GM12878 (cell line): ENCODE measurements around the gene DNAJC12. TPM values are rescaled to one million over a fixed set of nuclear protein-coding genes. Genes with fewer than 3 reads are reported as not detected.

Experiments
- ATAC-seq: fragments of 200-7000 bp; cut with Tn5 transposase; 3 replicates; pipeline ENCODE4 v1.9.1; 2020; ENCODE audit warnings: mild to moderate bottlenecking, moderate library complexity
- BruUV-seq: library from RNA; stranded (reverse); fragments of 400-500 nt; replicated peaks from 2 replicates; lab custom pipeline; 2021; lab: Mats Ljungman, UMichigan
- CTCF ChIA-PET: fragments of 300-600 bp; sonication (Branson Sonifier 250); formaldehyde crosslinking; extraction: SDS; loops from one replicate; lab custom pipeline; 2021; ENCODE audit warnings: inconsistent platforms; lab: Yijun Ruan, JAX
- POLR2A ChIA-PET: fragments of 350-600 bp; formaldehyde crosslinking; extraction: SDS; loops from one replicate; lab custom pipeline; 2021; ENCODE audit warnings: inconsistent platforms; lab: Charles Lee
- RAD21 ChIA-PET: fragments of 300-600 bp; sonication (Branson Sonifier 250); formaldehyde crosslinking; loops from one replicate; lab custom pipeline; 2023; ENCODE audit warnings: antibody characterized with exemption; ENCODE audit not compliant: unreplicated experiment; lab: Charles Lee
- SMC1A ChIA-PET: fragments of 300-600 bp; sonication (Branson Sonifier 250); formaldehyde crosslinking; loops from one replicate; lab custom pipeline; 2023; ENCODE audit not compliant: unreplicated experiment, uncharacterized antibody; lab: Charles Lee
- DNase-seq: peaks from one replicate; pipeline ENCODE4 v3.0.0-alpha.2; 2011; ENCODE audit warnings: low read depth, low spot score
- FAIRE-seq: peaks from 3 replicates; lab custom pipeline; 2011; peaks lifted over from hg19 to GRCh38; lab: Jason Lieb, UNC
- H2AFZ ChIP-seq: 2 replicates; pipeline ENCODE4 v1.6.0; 2011; ENCODE audit warnings: low read depth, low read length, control low read depth; ENCODE audit not compliant: control insufficient read depth
- H3K27ac ChIP-seq: 2 replicates; pipeline ENCODE4 v1.5.1; 2011; ENCODE audit warnings: control low read depth; ENCODE audit not compliant: control insufficient read depth, insufficient read depth
- H3K27me3 ChIP-seq, 2 experiments: replicated peaks in 1 of 2; 2 replicates each; pipeline versions ENCODE4 v1.6.0 to v1.6.1; 2011; ENCODE audit warnings: low read length in 1 of 2; ENCODE audit not compliant: control insufficient read depth in 2 of 2, insufficient read depth in 2 of 2
- H3K36me3 ChIP-seq, 2 experiments: 2 replicates each; pipeline ENCODE4 v1.5.1; 2011; ENCODE audit warnings: low read length in 1 of 2; ENCODE audit not compliant: control insufficient read depth in 2 of 2, insufficient read depth in 2 of 2
- H3K4me1 ChIP-seq: 2 replicates; pipeline ENCODE4 v1.6.1; 2011; ENCODE audit warnings: mild to moderate bottlenecking, low read length, moderate library complexity, mixed read lengths; ENCODE audit not compliant: control insufficient read depth, insufficient read depth
- H3K4me2 ChIP-seq: 2 replicates; pipeline ENCODE4 v1.6.0; 2011; ENCODE audit warnings: control low read depth; ENCODE audit not compliant: control insufficient read depth, insufficient read depth
- H3K4me3 ChIP-seq: fragments of 200-600 bp; sonication (generic); 2 replicates; pipeline ENCODE4 v1.5.1; 2016
- H3K79me2 ChIP-seq: 2 replicates; pipeline ENCODE4 v1.6.0; 2011; ENCODE audit warnings: low read length; ENCODE audit not compliant: control insufficient read depth, insufficient read depth
- H3K9ac ChIP-seq: 2 replicates; pipeline ENCODE4 v1.8.0; 2011; ENCODE audit warnings: low read length, control low read depth, mixed read lengths; ENCODE audit not compliant: control insufficient read depth, insufficient read depth
- H3K9me3 ChIP-seq: replicated peaks from 3 replicates; pipeline ENCODE4 v1.5.1; 2011; ENCODE audit warnings: mild to moderate bottlenecking, low read length; ENCODE audit not compliant: control insufficient read depth, insufficient read depth
- H4K20me1 ChIP-seq: 2 replicates; pipeline ENCODE4 v1.6.0; 2011; ENCODE audit not compliant: control insufficient read depth, insufficient read depth
- FOXK2 ChIP-seq: fragments of 450-650 bp; IDR thresholded peaks from 2 replicates; pipeline ENCODE4 v1.6.1; 2017; ENCODE audit warnings: mild to moderate bottlenecking, moderate library complexity
- HDAC6 ChIP-seq: fragments of 200-600 bp; sonication (generic); IDR thresholded peaks from one replicate; pipeline ENCODE4 v1.8.0; 2017; ENCODE audit warnings: antibody characterized with exemption; ENCODE audit not compliant: unreplicated experiment
- NFYB ChIP-seq: IDR thresholded peaks from 2 replicates; pipeline ENCODE4 v1.6.1; 2011; ENCODE audit warnings: low read depth, mild to moderate bottlenecking, low read length, improper control_type of control experiment, moderate library complexity; ENCODE audit not compliant: insufficient read depth
- POLR2A ChIP-seq: IDR thresholded peaks from 2 replicates; pipeline ENCODE4 v1.6.1; 2011; ENCODE audit warnings: low read depth, mild to moderate bottlenecking, low read length
- RUNX3 ChIP-seq: IDR thresholded peaks from 2 replicates; pipeline ENCODE4 v1.6.1; 2012; ENCODE audit warnings: low read length, inconsistent platforms
- YY1 ChIP-seq: IDR thresholded peaks from 2 replicates; pipeline ENCODE4 v1.6.1; 2011; ENCODE audit warnings: low read depth, mild to moderate bottlenecking, low read length
- ZZZ3 ChIP-seq: IDR thresholded peaks from 2 replicates; pipeline ENCODE4 v1.6.1; 2011; ENCODE audit warnings: low read depth; ENCODE audit not compliant: control insufficient read depth, insufficient read length
- WGBS: methylation state at CpG from one replicate; pipeline ENCODE4 v1.1.6; 2016; ENCODE audit warnings: low lambda C conversion rate; ENCODE audit not compliant: insufficient replicate concordance, insufficient coverage; ENCODE audit errors: missing lambda C conversion rate; 5-methylcytosine and 5-hydroxymethylcytosine counted together
- in situ Hi-C: fragments of 300-500 bp; cut with MboI; formaldehyde crosslinking; loops from 9 replicates; pipeline ENCODE4 v1.14.3; 2018; ENCODE audit warnings: mixed read lengths
- intact Hi-C: fragments of 100-400 bp; cut with micrococcal nuclease; formaldehyde crosslinking; loops from one replicate; pipeline ENCODE4 v1.14.2; 2022; ENCODE audit not compliant: unreplicated experiment
- polyA plus RNA-seq, 11 experiments: library from polyadenylated mRNA; depleted of rRNA in 4 of 11; unstranded in 6 of 11; stranded (reverse) in 5 of 11; fragments of >200 nt; fragmentation: Nextera tagmentation in 4 of 11; fragmentation: Illumina TruSeq in 1 of 11; extraction: Ambion mirVana in 4 of 11; extraction: Trizol in 1 of 11; gene quantifications; 1 replicate in 1 of 11; 2 replicates in 10 of 11; pipeline versions ENCODE4 v1.2.1 to v1.2.3, GENCODE V29; 2011 to 2016; ENCODE audit warnings: inconsistent platforms in 2 of 11, missing spikeins in 2 of 11, low read depth in 1 of 11
- total RNA-seq, 4 experiments: library from RNA; depleted of rRNA in 3 of 4; stranded (reverse); fragments of >200 nt in 3 of 4; fragmentation: Illumina TruSeq in 1 of 4; extraction: Trizol in 1 of 4; gene quantifications; 2 replicates each; pipeline versions ENCODE4 v1.2.1 to v1.2.3, GENCODE V29; 2013 to 2021
- TF ChIP-seq, protein P1 (sequence below): fragments of 450-650 bp; IDR thresholded peaks from 2 replicates; pipeline ENCODE4 v1.6.1; 2017; ENCODE audit warnings: mild to moderate bottlenecking, moderate library complexity
- TF ChIP-seq, protein P2 (sequence below): fragments of 450-650 bp; conservative IDR thresholded peaks from 2 replicates; pipeline ENCODE4 v1.6.1; 2017; ENCODE audit warnings: mild to moderate bottlenecking, moderate library complexity

Gene DNAJC12
- total and polyA plus RNA-seq, 10 of the 15 experiments (the other 5 are each of a cell fraction or from before 2014, with no cell fraction given), result 1.1 to 4.5 (median 3.0) TPM

- no peak for TF ChIP-seq ZZZ3
- no peak for TF ChIP-seq HDAC6
- TF ChIP-seq, protein P1, sequence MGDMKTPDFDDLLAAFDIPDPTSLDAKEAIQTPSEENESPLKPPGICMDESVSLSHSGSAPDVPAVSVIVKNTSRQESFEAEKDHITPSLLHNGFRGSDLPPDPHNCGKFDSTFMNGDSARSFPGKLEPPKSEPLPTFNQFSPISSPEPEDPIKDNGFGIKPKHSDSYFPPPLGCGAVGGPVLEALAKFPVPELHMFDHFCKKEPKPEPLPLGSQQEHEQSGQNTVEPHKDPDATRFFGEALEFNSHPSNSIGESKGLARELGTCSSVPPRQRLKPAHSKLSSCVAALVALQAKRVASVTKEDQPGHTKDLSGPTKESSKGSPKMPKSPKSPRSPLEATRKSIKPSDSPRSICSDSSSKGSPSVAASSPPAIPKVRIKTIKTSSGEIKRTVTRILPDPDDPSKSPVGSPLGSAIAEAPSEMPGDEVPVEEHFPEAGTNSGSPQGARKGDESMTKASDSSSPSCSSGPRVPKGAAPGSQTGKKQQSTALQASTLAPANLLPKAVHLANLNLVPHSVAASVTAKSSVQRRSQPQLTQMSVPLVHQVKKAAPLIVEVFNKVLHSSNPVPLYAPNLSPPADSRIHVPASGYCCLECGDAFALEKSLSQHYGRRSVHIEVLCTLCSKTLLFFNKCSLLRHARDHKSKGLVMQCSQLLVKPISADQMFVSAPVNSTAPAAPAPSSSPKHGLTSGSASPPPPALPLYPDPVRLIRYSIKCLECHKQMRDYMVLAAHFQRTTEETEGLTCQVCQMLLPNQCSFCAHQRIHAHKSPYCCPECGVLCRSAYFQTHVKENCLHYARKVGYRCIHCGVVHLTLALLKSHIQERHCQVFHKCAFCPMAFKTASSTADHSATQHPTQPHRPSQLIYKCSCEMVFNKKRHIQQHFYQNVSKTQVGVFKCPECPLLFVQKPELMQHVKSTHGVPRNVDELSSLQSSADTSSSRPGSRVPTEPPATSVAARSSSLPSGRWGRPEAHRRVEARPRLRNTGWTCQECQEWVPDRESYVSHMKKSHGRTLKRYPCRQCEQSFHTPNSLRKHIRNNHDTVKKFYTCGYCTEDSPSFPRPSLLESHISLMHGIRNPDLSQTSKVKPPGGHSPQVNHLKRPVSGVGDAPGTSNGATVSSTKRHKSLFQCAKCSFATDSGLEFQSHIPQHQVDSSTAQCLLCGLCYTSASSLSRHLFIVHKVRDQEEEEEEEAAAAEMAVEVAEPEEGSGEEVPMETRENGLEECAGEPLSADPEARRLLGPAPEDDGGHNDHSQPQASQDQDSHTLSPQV, result no peak
- no peak for TF ChIP-seq NFYB
- TF ChIP-seq YY1, result peak; percentile 29; the same call in 1 of the 2 replicates
- no peak for TF ChIP-seq POLR2A
- TF ChIP-seq FOXK2, result no peak
Observed at GRCh38 chr10:67788028-67788886, 49.7 kb downstream of the DNAJC12 start (continued).

GRCh38 chr10:67785098-67785497, 52.9 kb downstream of the DNAJC12 start:
- no peaks in the 10 kb centered on the region for H3K36me3 ChIP-seq
- RAD21 ChIA-PET, result interaction anchor here (0.5 to 1.8 kb wide), 6 partner anchors 10 to 542 kb away, joined by 3 to 11 read pairs (median 4); partner anchors contain the start of gene CTNNA3
- 0 out of 3 replicates have a peak, but pooled peaks have one; percentile 6 for ATAC-seq
- no peak for DNase-seq
- H3K9me3 ChIP-seq, result no peaks in the 10 kb centered on the region
- intact Hi-C loops (no loop called here), in situ Hi-C loops (loop anchor here (5.0 kb wide), 1 partner anchor 372 kb away; no protein-coding TSS in a partner anchor)
- TF ChIP-seq, protein P2, sequence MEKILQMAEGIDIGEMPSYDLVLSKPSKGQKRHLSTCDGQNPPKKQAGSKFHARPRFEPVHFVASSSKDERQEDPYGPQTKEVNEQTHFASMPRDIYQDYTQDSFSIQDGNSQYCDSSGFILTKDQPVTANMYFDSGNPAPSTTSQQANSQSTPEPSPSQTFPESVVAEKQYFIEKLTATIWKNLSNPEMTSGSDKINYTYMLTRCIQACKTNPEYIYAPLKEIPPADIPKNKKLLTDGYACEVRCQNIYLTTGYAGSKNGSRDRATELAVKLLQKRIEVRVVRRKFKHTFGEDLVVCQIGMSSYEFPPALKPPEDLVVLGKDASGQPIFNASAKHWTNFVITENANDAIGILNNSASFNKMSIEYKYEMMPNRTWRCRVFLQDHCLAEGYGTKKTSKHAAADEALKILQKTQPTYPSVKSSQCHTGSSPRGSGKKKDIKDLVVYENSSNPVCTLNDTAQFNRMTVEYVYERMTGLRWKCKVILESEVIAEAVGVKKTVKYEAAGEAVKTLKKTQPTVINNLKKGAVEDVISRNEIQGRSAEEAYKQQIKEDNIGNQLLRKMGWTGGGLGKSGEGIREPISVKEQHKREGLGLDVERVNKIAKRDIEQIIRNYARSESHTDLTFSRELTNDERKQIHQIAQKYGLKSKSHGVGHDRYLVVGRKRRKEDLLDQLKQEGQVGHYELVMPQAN, result no peak
- TF ChIP-seq RUNX3, result peak; percentile 15; the same call in 1 of the 2 replicates
- no peak overlapping the region for H3K9ac ChIP-seq
- BruUV-seq, result no TSS peak
- SMC1A ChIA-PET, result interaction anchor here (0.6 to 2.0 kb wide), 7 partner anchors 8 to 547 kb away, joined by 3 to 7 read pairs (median 3); partner anchors contain the start of genes HNRNPH3 and PBLD
- H3K4me2 ChIP-seq, result no peak overlapping the region
- H3K4me3 ChIP-seq, result no peak overlapping the region
- no peaks in the 10 kb centered on the region for H3K27me3 ChIP-seq
- H4K20me1 ChIP-seq, result no peaks in the 10 kb centered on the region
- H2AFZ ChIP-seq, result no peak overlapping the region
- WGBS, result 41% methylated on average over 1 of the region's 1 CpG
- H3K4me1 ChIP-seq, result peaks cover 44% of the 10 kb centered on the region
- POLR2A ChIA-PET, result interaction anchor here (1.0 to 1.6 kb wide), 2 partner anchors 12 to 21 kb away, joined by 3 read pairs; no protein-coding TSS in a partner anchor
- CTCF ChIA-PET, result interaction anchor here (0.9 to 7.7 kb wide), 12 partner anchors 27 to 517 kb away, joined by 3 to 113 read pairs (median 6); partner anchors contain the start of gene CTNNA3
- H3K27ac ChIP-seq, result no peak overlapping the region
- no peaks in the 10 kb centered on the region for H3K79me2 ChIP-seq
- FAIRE-seq, result no peak
